ENCODE measurements around the gene TRIM7. TPM values are rescaled to one million over a fixed set of nuclear protein-coding genes. Genes with fewer than 3 reads are reported as not detected.

TRIM7 gene
- total and polyA plus RNA-seq, 7 donors = 0.55 to 5.3 (median 1.2) TPM

GRCh38 chr5:181199881-181200638 lies 4.9 kb downstream of the TRIM7 start:
- peaks cover 0 to 17% (median 16%) of the 10 kb centered on the region in 4 donors for H3K4me1 ChIP-seq
- peaks cover 0 to 12% (median 11%) of the 10 kb centered on the region in 3 donors for H3K27me3 ChIP-seq
- H3K4me3 ChIP-seq = no peak overlapping the region
- TF ChIP-seq CTCF (IDR thresholded peaks at IDR 0.05) (no peak), POLR2A (IDR thresholded peaks at IDR 0.05) (no peak), POLR2AphosphoS5 (IDR thresholded peaks at IDR 0.05) (no peak), EP300 (IDR thresholded peaks at IDR 0.05) (no peak)
- H3K27ac ChIP-seq = no peak overlapping the region
- DNase-seq = no peak
- H3K36me3 ChIP-seq = no peaks in the 10 kb centered on the region
- H3K9me3 ChIP-seq = no peaks in the 10 kb centered on the region
- WGBS, 2 donors = 76 to 78% methylated on average over 12 of the region's 12 CpGs
- intact Hi-C loops (cut with DNase I) = no loop called here

- no peaks in the 10 kb centered on the region for H3K9me3 ChIP-seq
- H3K4me3 ChIP-seq = no peak overlapping the region
- H3K27me3 ChIP-seq = peaks cover 0 to 8% (median 7%) of the 10 kb centered on the region in 3 donors
- intact Hi-C loops (cut with DNase I) = no loop called here
- TF ChIP-seq POLR2AphosphoS5 (IDR thresholded peaks at IDR 0.05) (no peak), CTCF (IDR thresholded peaks at IDR 0.05) (no peak), EP300 (IDR thresholded peaks at IDR 0.05) (no peak), POLR2A (IDR thresholded peaks at IDR 0.05) (no peak)
- peaks cover 0 to 6% (median 5%) of the 10 kb centered on the region in 4 donors for H3K4me1 ChIP-seq
- no peak for DNase-seq
- H3K27ac ChIP-seq = no peak overlapping the region
- H3K36me3 ChIP-seq = no peaks in the 10 kb centered on the region
- 56 to 69% methylated on average over 9 of the region's 9 CpGs for WGBS, 2 donors
Measured at GRCh38 chr5:181198905-181199519, 6.0 kb downstream of the TRIM7 start.

GRCh38 chr5:181198106-181198685 lies 6.8 kb downstream of the TRIM7 start:
- no peak for TF ChIP-seq EP300 (IDR thresholded peaks at IDR 0.05)
- no peak for TF ChIP-seq POLR2A (IDR thresholded peaks at IDR 0.05)
- TF ChIP-seq CTCF (IDR thresholded peaks at IDR 0.05) = no peak
- TF ChIP-seq POLR2AphosphoS5 (IDR thresholded peaks at IDR 0.05) = no peak
- peaks cover 0 to under 1% (median 0%) of the 10 kb centered on the region in 3 donors for H3K27me3 ChIP-seq
- no peaks in the 10 kb centered on the region for H3K4me1 ChIP-seq
- no peaks in the 10 kb centered on the region for H3K9me3 ChIP-seq
- no peak overlapping the region for H3K27ac ChIP-seq
- WGBS, 2 donors = 77 to 89% methylated on average over 12 of the region's 12 CpGs
- H3K4me3 ChIP-seq = no peak overlapping the region
- no peak for DNase-seq
- intact Hi-C loops (cut with DNase I) = no loop called here
- H3K36me3 ChIP-seq = no peaks in the 10 kb centered on the region

- no peak for TF ChIP-seq POLR2A (IDR thresholded peaks at IDR 0.05)
- no peak for TF ChIP-seq EP300 (IDR thresholded peaks at IDR 0.05)
- no peak for TF ChIP-seq CTCF (IDR thresholded peaks at IDR 0.05)
- no peak for TF ChIP-seq POLR2AphosphoS5 (IDR thresholded peaks at IDR 0.05)
- H3K9me3 ChIP-seq = no peaks in the 10 kb centered on the region
- DNase-seq = no peak
- H3K36me3 ChIP-seq = no peaks in the 10 kb centered on the region
- peaks cover 0 to 6% (median 3%) of the 10 kb centered on the region in 4 donors for H3K4me1 ChIP-seq
- H3K27me3 ChIP-seq = no peaks in the 10 kb centered on the region
- 73 to 77% methylated on average over 8 of the region's 8 CpGs for WGBS, 2 donors
- intact Hi-C loops (cut with DNase I) = no loop called here
- H3K27ac ChIP-seq = no peak overlapping the region
- no peak overlapping the region for H3K4me3 ChIP-seq
Measured at GRCh38 chr5:181197326-181197951, 7.6 kb downstream of the TRIM7 start.

Data from sigmoid colon (tissue), 7 donors.